ENCODE results near the gene NKX1-1.

NKX1-1 gene

GRCh38 chr4:1416051-1416947 is 10.1 kb upstream of the NKX1-1 start:
- no peak overlapping the region for H3K4me3 ChIP-seq (ENCODE audit: insufficient read length, low read depth)

GRCh38 chr4:1415681-1415981 is 9.4 kb upstream of the NKX1-1 start:
- Histone ChIP-seq H3K9ac (ENCODE audit: insufficient read length, low read depth) (no peak overlapping the region), H3K4me1 (ENCODE audit: insufficient read depth, insufficient read length) (peaks cover 8% of the 10 kb centered on the region), H3K36me3 (ENCODE audit: insufficient read depth, insufficient read length, low read length) (no peaks in the 10 kb centered on the region), H3K4me3 (ENCODE audit: insufficient read length, low read depth) (no peak overlapping the region), H3K9me3 (ENCODE audit: insufficient read depth, low read length) (no peaks in the 10 kb centered on the region), H3K27me3 (ENCODE audit: insufficient read depth, insufficient read length) (peaks cover 57% of the 10 kb centered on the region)
- TF ChIP-seq SUZ12 (IDR thresholded peaks at IDR 0.05; ENCODE audit: extremely low read depth, insufficient read depth, insufficient read length) (no peak), ZNF274 (IDR thresholded peaks at IDR 0.05; ENCODE audit: low read depth, low read length) (no peak)
- DNase-seq (ENCODE audit: low read depth, low spot score) = no peak

More at GRCh38 chr4:1416051-1416947, 10.1 kb upstream of the NKX1-1 start:
- peaks cover 55% of the 10 kb centered on the region for H3K27me3 ChIP-seq (ENCODE audit: insufficient read depth, insufficient read length)
- no peak for DNase-seq (ENCODE audit: low read depth, low spot score)
- H3K4me1 ChIP-seq (ENCODE audit: insufficient read depth, insufficient read length) = peaks cover 8% of the 10 kb centered on the region
- TF ChIP-seq ZNF274 (IDR thresholded peaks at IDR 0.05; ENCODE audit: low read depth, low read length) (no peak), SUZ12 (IDR thresholded peaks at IDR 0.05; ENCODE audit: extremely low read depth, insufficient read depth, insufficient read length) (no peak), YY1 (IDR thresholded peaks at IDR 0.05; ENCODE audit: insufficient read depth, insufficient read length) (no peak)
- no peak overlapping the region for H3K9ac ChIP-seq (ENCODE audit: insufficient read length, low read depth)
- H3K9me3 ChIP-seq (ENCODE audit: insufficient read depth, low read length) = no peaks in the 10 kb centered on the region
- H3K36me3 ChIP-seq (ENCODE audit: insufficient read depth, insufficient read length, low read length) = no peaks in the 10 kb centered on the region

- no peak overlapping the region for H3K4me3 ChIP-seq (ENCODE audit: insufficient read length, low read depth)
- peaks cover 61% of the 10 kb centered on the region for H3K27me3 ChIP-seq (ENCODE audit: insufficient read depth, insufficient read length)
- H3K36me3 ChIP-seq (ENCODE audit: insufficient read depth, insufficient read length, low read length) = no peaks in the 10 kb centered on the region
- no peaks in the 10 kb centered on the region for H3K9me3 ChIP-seq (ENCODE audit: insufficient read depth, low read length)
- no peak for DNase-seq (ENCODE audit: low read depth, low spot score)
- no peak for TF ChIP-seq SUZ12 (IDR thresholded peaks at IDR 0.05; ENCODE audit: extremely low read depth, insufficient read depth, insufficient read length)
- TF ChIP-seq ZNF274 (IDR thresholded peaks at IDR 0.05; ENCODE audit: low read depth, low read length) = no peak
- TF ChIP-seq YY1 (IDR thresholded peaks at IDR 0.05; ENCODE audit: insufficient read depth, insufficient read length) = no peak
- peaks cover 8% of the 10 kb centered on the region for H3K4me1 ChIP-seq (ENCODE audit: insufficient read depth, insufficient read length)
- H3K9ac ChIP-seq (ENCODE audit: insufficient read length, low read depth) = no peak overlapping the region
Measured at GRCh38 chr4:1414831-1415680, 8.8 kb upstream of the NKX1-1 start.

- H3K9ac ChIP-seq (ENCODE audit: insufficient read length, low read depth) = no peak overlapping the region
- H3K36me3 ChIP-seq (ENCODE audit: insufficient read depth, insufficient read length, low read length) = no peaks in the 10 kb centered on the region
- DNase-seq (ENCODE audit: low read depth, low spot score) = no peak
- no peaks in the 10 kb centered on the region for H3K9me3 ChIP-seq (ENCODE audit: insufficient read depth, low read length)
- peaks cover 6% of the 10 kb centered on the region for H3K4me1 ChIP-seq (ENCODE audit: insufficient read depth, insufficient read length)
- H3K27me3 ChIP-seq (ENCODE audit: insufficient read depth, insufficient read length) = peaks cover 69% of the 10 kb centered on the region
- H3K4me3 ChIP-seq (ENCODE audit: insufficient read length, low read depth) = no peak overlapping the region
- no peak for TF ChIP-seq ZNF274 (IDR thresholded peaks at IDR 0.05; ENCODE audit: low read depth, low read length)
- TF ChIP-seq SUZ12 (IDR thresholded peaks at IDR 0.05; ENCODE audit: extremely low read depth, insufficient read depth, insufficient read length) = no peak
- no peak for TF ChIP-seq YY1 (IDR thresholded peaks at IDR 0.05; ENCODE audit: insufficient read depth, insufficient read length)
Measured at GRCh38 chr4:1413687-1414479, 7.6 kb upstream of the NKX1-1 start.

GRCh38 chr4:1413204-1413663 is 7.0 kb upstream of the NKX1-1 start:
- no peak for TF ChIP-seq ZNF274 (IDR thresholded peaks at IDR 0.05; ENCODE audit: low read depth, low read length)
- TF ChIP-seq YY1 (IDR thresholded peaks at IDR 0.05; ENCODE audit: insufficient read depth, insufficient read length) = no peak
- no peak for TF ChIP-seq SUZ12 (IDR thresholded peaks at IDR 0.05; ENCODE audit: extremely low read depth, insufficient read depth, insufficient read length)
- Histone ChIP-seq H3K36me3 (ENCODE audit: insufficient read depth, insufficient read length, low read length) (no peaks in the 10 kb centered on the region), H3K4me1 (ENCODE audit: insufficient read depth, insufficient read length) (peaks cover 7% of the 10 kb centered on the region), H3K9me3 (ENCODE audit: insufficient read depth, low read length) (no peaks in the 10 kb centered on the region), H3K27me3 (ENCODE audit: insufficient read depth, insufficient read length) (peaks cover 73% of the 10 kb centered on the region), H3K4me3 (ENCODE audit: insufficient read length, low read depth) (no peak overlapping the region), H3K9ac (ENCODE audit: insufficient read length, low read depth) (no peak overlapping the region)
- DNase-seq (ENCODE audit: low read depth, low spot score) = no peak

GRCh38 chr4:1412376-1413203 is 6.3 kb upstream of the NKX1-1 start:
- H3K4me1 ChIP-seq (ENCODE audit: insufficient read depth, insufficient read length) = peaks cover 9% of the 10 kb centered on the region
- TF ChIP-seq YY1 (IDR thresholded peaks at IDR 0.05; ENCODE audit: insufficient read depth, insufficient read length) (no peak), SUZ12 (IDR thresholded peaks at IDR 0.05; ENCODE audit: extremely low read depth, insufficient read depth, insufficient read length) (no peak), ZNF274 (IDR thresholded peaks at IDR 0.05; ENCODE audit: low read depth, low read length) (no peak)
- DNase-seq (ENCODE audit: low read depth, low spot score) = no peak
- no peak overlapping the region for H3K4me3 ChIP-seq (ENCODE audit: insufficient read length, low read depth)
- H3K27me3 ChIP-seq (ENCODE audit: insufficient read depth, insufficient read length) = peaks cover 74% of the 10 kb centered on the region
- H3K36me3 ChIP-seq (ENCODE audit: insufficient read depth, insufficient read length, low read length) = no peaks in the 10 kb centered on the region
- H3K9ac ChIP-seq (ENCODE audit: insufficient read length, low read depth) = no peak overlapping the region
- no peaks in the 10 kb centered on the region for H3K9me3 ChIP-seq (ENCODE audit: insufficient read depth, low read length)
